Fibroblast of lung (primary cell): Measurements from ENCODE around the gene AMMECR1L. TPM values are rescaled to one million over a fixed set of nuclear protein-coding genes. Genes with fewer than 3 reads are reported as not detected.

ENCODE experiments used
- DNase-seq, 2 donors: peaks; one replicate each; pipeline versions ENCODE4 v3.0.0 to v3.0.0-alpha.2; 2010; ENCODE audit warnings: low read depth in 2 of 2
- H2AFZ ChIP-seq: 2 replicates; pipeline ENCODE4 v1.5.1; 2012; ENCODE audit warnings: low read length, control low read depth, inconsistent platforms
- H3K27ac ChIP-seq: 2 replicates; pipeline ENCODE4 v1.5.1; 2011; ENCODE audit warnings: low read length, control low read depth; ENCODE audit not compliant: insufficient read depth
- H3K27me3 ChIP-seq: 2 replicates; pipeline ENCODE4 v1.5.1; 2011; ENCODE audit warnings: mild to moderate bottlenecking, low read length; ENCODE audit not compliant: control insufficient read depth, insufficient read depth
- H3K36me3 ChIP-seq: 2 replicates; pipeline ENCODE4 v1.5.1; 2011; ENCODE audit warnings: low read length; ENCODE audit not compliant: control insufficient read depth, insufficient read depth
- H3K4me1 ChIP-seq: 2 replicates; pipeline ENCODE4 v1.5.1; 2011; ENCODE audit warnings: low read length; ENCODE audit not compliant: control insufficient read depth, insufficient read depth; ENCODE audit errors: extremely low read depth
- H3K4me2 ChIP-seq: 2 replicates; pipeline ENCODE4 v1.5.1; 2011; ENCODE audit warnings: low read length, control low read depth; ENCODE audit not compliant: insufficient read depth; ENCODE audit errors: extremely low read depth
- H3K4me3 ChIP-seq, 4 experiments: fragments of 200-600 bp in 1 of 4; sonication (generic) in 1 of 4; replicated peaks in 1 of 4; 2 replicates each; pipeline ENCODE4 v1.5.1; 2011 to 2016; ENCODE audit warnings: low read length in 4 of 4, low read depth in 3 of 4, mild to moderate bottlenecking in 3 of 4, control low read depth in 2 of 4, inconsistent platforms in 1 of 4, mixed read lengths in 1 of 4; ENCODE audit not compliant: insufficient read depth in 1 of 4; ENCODE audit errors: control extremely low read depth in 1 of 4
- H3K79me2 ChIP-seq: 2 replicates; pipeline ENCODE4 v1.5.1; 2012; ENCODE audit warnings: mild to moderate bottlenecking, low read length, inconsistent platforms; ENCODE audit not compliant: control insufficient read depth, insufficient read depth
- H3K9ac ChIP-seq: 2 replicates; pipeline ENCODE4 v1.5.1; 2011; ENCODE audit warnings: mild to moderate bottlenecking, low read length, control low read depth; ENCODE audit not compliant: insufficient read depth
- H3K9me3 ChIP-seq: 2 replicates; pipeline ENCODE4 v1.5.1; 2012; ENCODE audit warnings: low read depth, low read length; ENCODE audit not compliant: control insufficient read depth, insufficient read depth
- H4K20me1 ChIP-seq: 2 replicates; pipeline ENCODE4 v1.5.1; 2011; ENCODE audit warnings: low read length; ENCODE audit not compliant: control insufficient read depth, insufficient read depth; ENCODE audit errors: extremely low read depth
- CTCF ChIP-seq, 2 donors: IDR thresholded peaks in 1 of 2; conservative IDR thresholded peaks in 1 of 2; 1 replicate in 1 of 2; 2 replicates in 1 of 2; pipeline ENCODE4 v1.5.1; 2011 to 2012; ENCODE audit warnings: low read length in 2 of 2, control low read depth in 1 of 2, inconsistent platforms in 1 of 2, low read depth in 1 of 2, mild to moderate bottlenecking in 1 of 2
- EZH2 ChIP-seq: IDR thresholded peaks from 2 replicates; pipeline ENCODE4 v1.5.1; 2012; ENCODE audit warnings: low read length, control low read depth, mild to moderate bottlenecking; ENCODE audit errors: missing control alignments
- polyA plus RNA-seq, 2 donors: library from polyadenylated mRNA; depleted of rRNA in 1 of 2; stranded (reverse) in 1 of 2; unstranded in 1 of 2; fragments of >200 nt; gene quantifications; 2 replicates each; pipeline ENCODE4 v1.2.1, GENCODE V29; 2011 to 2012; ENCODE audit warnings: missing spikeins in 1 of 2
- total RNA-seq: library from RNA; depleted of rRNA; stranded (reverse); fragments of >200 nt; gene quantifications from 2 replicates; pipeline ENCODE4 v1.2.1, GENCODE V29; 2014

AMMECR1L gene
- total and polyA plus RNA-seq, 2 donors (not counting 1 experiment from before 2014, with no cell fraction given), result 16.8 TPM

- H3K9me3 ChIP-seq, result no peaks in the 10 kb centered on the region
- no peaks in the 10 kb centered on the region for H4K20me1 ChIP-seq
- no peak overlapping the region for H3K4me2 ChIP-seq
- peak in 1 of 2 donors; percentile 38 for DNase-seq
- no peak overlapping the region for H2AFZ ChIP-seq
- H3K9ac ChIP-seq, result no peak overlapping the region
- no peaks in the 10 kb centered on the region for H3K27me3 ChIP-seq
- no peaks in the 10 kb centered on the region for H3K36me3 ChIP-seq
- TF ChIP-seq EZH2 (no peak), CTCF (conservative IDR thresholded peaks at IDR 0.05 in 1 of 2, IDR thresholded peaks at IDR 0.05 in 1 of 2; ENCODE audit: low read depth in 1 of 2, low read length in 2 of 2) (no peak)
- no peak overlapping the region for H3K4me3 ChIP-seq
- H3K4me1 ChIP-seq, result no peaks in the 10 kb centered on the region
- H3K79me2 ChIP-seq, result no peaks in the 10 kb centered on the region
- H3K27ac ChIP-seq, result no peak overlapping the region
These were observed 59.7 kb downstream of the AMMECR1L start for GRCh38 chr2:127826047-127826446.

GRCh38 chr2:127820080-127820668 lies 65.6 kb downstream of the AMMECR1L start:
- Histone ChIP-seq H3K79me2 (no peaks in the 10 kb centered on the region), H3K4me2 (no peak overlapping the region), H3K36me3 (no peaks in the 10 kb centered on the region), H3K4me3 (no peak overlapping the region), H3K9me3 (no peaks in the 10 kb centered on the region), H2AFZ (no peak overlapping the region), H4K20me1 (no peaks in the 10 kb centered on the region), H3K4me1 (no peaks in the 10 kb centered on the region), H3K27ac (no peak overlapping the region), H3K27me3 (peaks cover 4% of the 10 kb centered on the region), H3K9ac (no peak overlapping the region)
- DNase-seq, result peak; percentile 21 to 23
- TF ChIP-seq EZH2, result no peak
- no peak for TF ChIP-seq CTCF (conservative IDR thresholded peaks at IDR 0.05 in 1 of 2, IDR thresholded peaks at IDR 0.05 in 1 of 2; ENCODE audit: low read depth in 1 of 2, low read length in 2 of 2)

- DNase-seq, result no peak
- Histone ChIP-seq H4K20me1 (no peaks in the 10 kb centered on the region), H3K36me3 (no peaks in the 10 kb centered on the region), H3K27ac (no peak overlapping the region), H3K79me2 (no peaks in the 10 kb centered on the region), H3K9me3 (no peaks in the 10 kb centered on the region), H3K4me2 (no peak overlapping the region), H2AFZ (no peak overlapping the region), H3K27me3 (peaks cover 4% of the 10 kb centered on the region), H3K4me1 (no peaks in the 10 kb centered on the region), H3K4me3 (no peak overlapping the region), H3K9ac (no peak overlapping the region)
- TF ChIP-seq CTCF (conservative IDR thresholded peaks at IDR 0.05 in 1 of 2, IDR thresholded peaks at IDR 0.05 in 1 of 2; ENCODE audit: low read depth in 1 of 2, low read length in 2 of 2) (no peak), EZH2 (no peak)
These were observed 66.8 kb downstream of the AMMECR1L start for GRCh38 chr2:127818794-127819425.
